GM12801 (cell line): ENCODE results near the gene CASP9.

Source experiments
- TF ChIP-seq, protein P1 (sequence below): IDR thresholded peaks from one replicate; pipeline ENCODE4 v1.5.1; 2011; ENCODE audit warnings: control low read depth; ENCODE audit not compliant: insufficient read length; ENCODE audit errors: extremely low read depth

The CASP9 gene

DNA sequence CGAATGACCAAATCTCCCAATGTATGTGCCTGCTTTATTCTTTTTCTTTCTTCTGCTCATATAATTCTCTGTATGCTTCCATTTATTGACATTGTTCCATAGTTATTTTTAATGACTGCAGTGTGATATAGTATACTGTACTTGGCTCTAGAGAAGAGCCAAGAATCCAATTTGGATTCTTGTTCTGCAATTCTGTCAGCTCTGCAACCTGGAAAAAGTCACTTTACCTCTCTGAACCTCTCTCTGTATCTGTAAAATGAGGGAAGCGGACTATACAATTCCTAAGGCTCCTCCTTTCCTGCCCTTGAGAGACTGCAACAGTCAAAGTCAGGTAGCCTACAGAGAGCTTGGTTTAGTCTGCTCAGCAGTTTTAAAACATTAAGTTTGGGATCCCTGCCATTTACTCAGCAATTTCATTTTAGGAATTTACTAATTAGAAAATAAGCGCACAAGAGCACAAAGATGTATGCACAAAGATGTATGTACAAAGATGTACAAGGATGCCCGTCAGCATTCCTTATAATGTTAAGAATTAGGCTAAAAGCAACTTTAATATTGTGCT is 17.3 kb upstream of the CASP9 start:
- TF ChIP-seq, protein P1, sequence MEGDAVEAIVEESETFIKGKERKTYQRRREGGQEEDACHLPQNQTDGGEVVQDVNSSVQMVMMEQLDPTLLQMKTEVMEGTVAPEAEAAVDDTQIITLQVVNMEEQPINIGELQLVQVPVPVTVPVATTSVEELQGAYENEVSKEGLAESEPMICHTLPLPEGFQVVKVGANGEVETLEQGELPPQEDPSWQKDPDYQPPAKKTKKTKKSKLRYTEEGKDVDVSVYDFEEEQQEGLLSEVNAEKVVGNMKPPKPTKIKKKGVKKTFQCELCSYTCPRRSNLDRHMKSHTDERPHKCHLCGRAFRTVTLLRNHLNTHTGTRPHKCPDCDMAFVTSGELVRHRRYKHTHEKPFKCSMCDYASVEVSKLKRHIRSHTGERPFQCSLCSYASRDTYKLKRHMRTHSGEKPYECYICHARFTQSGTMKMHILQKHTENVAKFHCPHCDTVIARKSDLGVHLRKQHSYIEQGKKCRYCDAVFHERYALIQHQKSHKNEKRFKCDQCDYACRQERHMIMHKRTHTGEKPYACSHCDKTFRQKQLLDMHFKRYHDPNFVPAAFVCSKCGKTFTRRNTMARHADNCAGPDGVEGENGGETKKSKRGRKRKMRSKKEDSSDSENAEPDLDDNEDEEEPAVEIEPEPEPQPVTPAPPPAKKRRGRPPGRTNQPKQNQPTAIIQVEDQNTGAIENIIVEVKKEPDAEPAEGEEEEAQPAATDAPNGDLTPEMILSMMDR: no peak

DNA sequence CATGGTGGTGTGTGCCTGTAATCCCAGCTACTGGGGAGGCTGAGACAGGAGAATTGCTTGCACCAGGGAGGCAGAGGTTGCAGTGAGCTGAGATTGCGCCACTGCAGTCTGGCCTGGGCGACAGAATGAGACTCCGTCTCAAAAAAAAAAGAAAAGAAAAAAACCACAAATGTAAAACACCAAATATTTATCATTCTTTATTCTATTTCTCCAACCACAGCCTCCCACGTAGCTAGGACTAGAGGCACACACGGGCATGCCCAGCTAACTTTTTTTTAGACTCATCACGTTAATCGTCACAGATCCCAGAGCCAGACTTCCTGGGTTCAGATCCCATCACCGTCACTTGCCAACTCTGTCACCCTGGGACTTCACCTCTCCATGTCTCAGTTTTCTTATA is 16.2 kb upstream of the CASP9 start:
- TF ChIP-seq, protein P1: no peak

DNA sequence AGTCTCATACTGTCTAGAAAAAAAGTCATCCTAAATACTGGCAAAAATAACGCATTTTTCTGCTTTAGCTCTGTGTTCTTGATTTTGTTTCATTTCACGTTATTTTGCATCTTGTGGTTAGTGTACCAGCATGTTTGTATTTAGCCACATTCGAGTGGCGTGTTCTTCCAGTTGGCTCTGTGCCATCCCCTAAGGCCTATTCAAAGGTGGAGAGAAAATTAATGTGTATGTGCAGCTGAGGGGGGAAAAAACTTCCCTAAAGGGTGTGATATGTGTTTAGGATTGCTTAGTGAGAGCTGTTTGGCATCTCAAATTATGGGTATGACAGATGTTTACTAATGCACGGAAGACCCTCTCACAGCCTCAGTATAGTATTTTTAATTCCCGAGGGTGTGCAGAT is 14.8 kb upstream of the CASP9 start:
- TF ChIP-seq, protein P1: no peak

DNA sequence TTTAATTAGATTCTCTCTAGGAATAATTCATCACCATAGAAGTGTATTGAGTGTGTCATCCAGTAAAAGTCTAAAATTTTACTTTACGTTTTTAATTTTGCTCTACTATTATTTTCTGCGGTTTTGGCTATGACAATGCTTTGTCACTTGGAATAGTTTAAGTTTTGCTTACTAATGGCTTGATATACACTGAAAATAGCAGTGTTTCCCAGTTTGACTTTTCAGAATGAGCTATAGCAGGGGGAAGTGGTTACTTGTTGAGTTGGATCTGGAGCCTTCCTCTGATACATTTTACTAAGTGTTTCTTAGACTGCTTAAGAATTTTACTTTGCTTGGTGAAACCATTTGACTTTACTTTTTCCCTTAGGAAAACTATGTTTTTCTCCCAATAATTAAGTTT is 7.7 kb upstream of the CASP9 start:
- TF ChIP-seq, protein P1: no peak

DNA sequence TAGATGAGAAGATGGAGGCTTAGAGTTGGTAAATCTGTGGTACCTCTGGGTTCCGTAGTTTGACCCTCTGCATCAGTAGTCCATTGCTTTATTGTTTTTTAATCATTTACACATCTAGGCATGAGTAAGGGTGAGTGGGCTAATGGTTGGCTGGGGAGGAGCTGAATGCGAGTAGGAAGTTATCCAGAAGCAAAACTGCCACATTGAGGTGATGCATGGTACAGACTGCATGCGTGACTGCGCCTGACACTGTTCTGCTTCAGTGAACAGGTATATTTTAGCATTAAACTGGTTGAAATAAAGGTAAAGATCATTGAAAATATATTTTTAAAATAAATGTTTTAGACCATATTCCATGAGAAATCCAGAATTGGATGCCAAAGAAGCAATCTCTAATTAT is 7.0 kb upstream of the CASP9 start:
- TF ChIP-seq, protein P1: no peak

DNA sequence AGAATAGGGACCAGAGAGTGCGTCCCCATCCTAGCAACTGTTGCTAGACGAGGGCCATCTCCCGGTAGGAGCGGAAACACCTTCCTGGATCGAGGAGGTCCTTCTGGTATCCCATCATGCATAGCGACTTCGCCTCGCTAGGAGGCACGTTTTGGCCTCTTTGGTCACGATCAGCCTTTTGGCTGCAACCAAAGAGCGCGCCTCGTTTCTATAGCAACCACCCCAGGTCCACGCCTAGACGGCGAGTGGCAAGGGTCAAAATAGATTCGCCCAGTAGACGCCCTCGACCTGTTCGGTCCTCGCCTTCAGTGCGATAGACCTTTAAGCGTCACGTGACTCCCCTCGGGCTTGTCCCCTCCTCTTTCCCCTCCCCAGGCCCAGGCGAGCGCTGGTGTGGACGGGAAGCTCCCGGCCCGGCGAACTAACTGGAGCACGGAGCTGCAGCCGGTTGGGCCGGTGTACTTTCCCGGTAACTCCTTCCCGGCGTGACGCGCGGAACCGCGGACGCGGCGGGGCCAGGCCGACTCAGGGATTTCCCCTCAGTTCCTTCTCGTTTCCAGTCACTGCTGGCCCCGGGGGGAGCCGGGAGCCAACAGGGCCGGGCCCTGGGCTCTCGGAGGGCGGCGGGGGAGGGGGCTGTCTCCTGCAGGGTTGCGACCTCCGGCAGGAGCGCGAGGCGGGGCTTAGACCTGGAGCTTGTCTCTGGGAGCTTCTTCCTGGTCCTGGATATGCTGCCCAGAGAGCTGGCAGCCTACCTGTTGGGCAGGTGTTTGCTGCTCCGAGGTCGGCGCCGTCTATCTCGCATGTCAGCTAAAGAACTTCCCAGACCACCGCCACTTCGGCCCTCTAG is 2.7 kb upstream of the CASP9 start, which contains the start of gene DNAJC16:
Gene DNAJC16, plus strand, starts transcription at position 359 of the 850 bp plus-strand sequence. CDS start 2,258 bp downstream, outside the sequence.
- TF ChIP-seq, protein P1: no peak

DNA sequence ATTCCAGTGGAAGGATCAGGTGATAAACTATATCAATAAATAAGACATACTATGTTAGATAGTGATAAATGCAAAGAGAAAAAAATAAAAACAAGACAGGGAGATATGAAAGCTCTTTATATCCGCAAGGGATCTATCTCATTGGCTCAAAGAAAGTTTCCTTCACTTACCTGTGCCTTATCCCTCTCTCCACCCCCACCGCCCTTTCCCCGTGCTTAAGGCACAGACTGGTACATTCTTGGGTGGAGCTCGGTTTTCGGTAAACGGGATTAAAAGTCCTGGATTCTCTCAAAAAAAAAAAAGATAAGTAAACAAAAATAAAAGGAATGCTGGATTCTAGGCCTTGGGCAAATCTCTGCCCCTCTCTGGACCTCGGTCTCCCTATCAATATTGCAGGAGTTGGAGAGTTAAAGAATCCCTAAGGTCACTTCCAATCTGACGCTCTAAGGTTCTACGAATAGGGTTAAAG is 2.0 kb upstream of the CASP9 start:
- TF ChIP-seq, protein P1: no peak
